Endothelial cell of umbilical vein (primary cell): ENCODE measurements around the gene LMCD1. TPM values are rescaled to one million over a fixed set of nuclear protein-coding genes. Genes with fewer than 3 reads are reported as not detected.

ENCODE experiments used
- BruUV-seq: library from RNA; stranded (reverse); fragments of 400-500 nt; replicated peaks from 2 replicates; lab custom pipeline; 2021; lab: Mats Ljungman, UMichigan
- CTCF ChIA-PET: fragments of 300-600, 350-600 bp; sonication (Branson Sonifier 250); formaldehyde crosslinking; loops from one replicate; lab custom pipeline; 2021; ENCODE audit warnings: antibody characterized with exemption, inconsistent platforms; lab: Charles Lee
- POLR2A ChIA-PET: fragments of 300-600, 350-600 bp; sonication (Branson Sonifier 250); formaldehyde crosslinking; loops from one replicate; lab custom pipeline; 2021; ENCODE audit warnings: antibody characterized with exemption, inconsistent platforms; lab: Charles Lee
- DNase-seq: peaks from one replicate; pipeline ENCODE4 v3.0.0-alpha.2; 2011; ENCODE audit warnings: low read depth, low spot score
- FAIRE-seq: peaks from 2 replicates; lab custom pipeline; 2011; peaks lifted over from hg19 to GRCh38; lab: Jason Lieb, UNC
- H2AFZ ChIP-seq: 2 replicates; pipeline ENCODE4 v1.6.0; 2012; ENCODE audit warnings: low read depth, low read length, control low read depth, inconsistent platforms
- H3K27ac ChIP-seq: 2 replicates; pipeline ENCODE4 v1.5.1; 2011; ENCODE audit warnings: low read depth, mild to moderate bottlenecking, control low read depth, low read length, moderate library complexity; ENCODE audit not compliant: insufficient read depth
- H3K27me3 ChIP-seq, 2 experiments: 2 replicates each; pipeline versions ENCODE4 v1.6.0 to v1.6.1; 2011; ENCODE audit warnings: low read length in 2 of 2, mixed read lengths in 1 of 2; ENCODE audit not compliant: control insufficient read depth in 2 of 2, insufficient read depth in 2 of 2
- H3K36me3 ChIP-seq, 2 experiments: 2 replicates in 1 of 2; 3 replicates in 1 of 2; pipeline ENCODE4 v1.5.1; 2011; ENCODE audit warnings: low read length in 2 of 2, mild to moderate bottlenecking in 1 of 2, moderate library complexity in 1 of 2; ENCODE audit not compliant: control insufficient read depth in 2 of 2, insufficient read depth in 2 of 2; ENCODE audit errors: extremely low read depth in 1 of 2
- H3K4me1 ChIP-seq: 3 replicates; pipeline ENCODE4 v1.5.1; 2011; ENCODE audit warnings: mild to moderate bottlenecking, low read length; ENCODE audit not compliant: control insufficient read depth, insufficient read depth; ENCODE audit errors: extremely low read depth
- H3K4me2 ChIP-seq: 2 replicates; pipeline ENCODE4 v1.6.1; 2011; ENCODE audit warnings: low read length, control low read depth, mixed read lengths; ENCODE audit not compliant: insufficient read depth
- H3K4me3 ChIP-seq, 3 experiments: fragments of 200-600 bp in 1 of 3; sonication (generic), shearing (Covaris generic) in 1 of 3; replicated peaks in 1 of 3; 2 replicates each; pipeline ENCODE4 v1.5.1; 2011 to 2016; ENCODE audit warnings: control low read depth in 3 of 3, low read length in 3 of 3, mild to moderate bottlenecking in 2 of 3, inconsistent platforms in 1 of 3, low read depth in 1 of 3, moderate library complexity in 1 of 3; ENCODE audit not compliant: insufficient read depth in 1 of 3
- H3K79me2 ChIP-seq: 2 replicates; pipeline ENCODE4 v1.6.0; 2012; ENCODE audit warnings: low read length, inconsistent platforms; ENCODE audit not compliant: control insufficient read depth, insufficient read depth
- H3K9ac ChIP-seq: replicated peaks from 2 replicates; pipeline ENCODE3; 2011; ENCODE audit warnings: low read length, control low read depth; ENCODE audit not compliant: insufficient read depth; ENCODE audit errors: extremely low read depth
- H3K9me1 ChIP-seq: replicated peaks from 3 replicates; pipeline ENCODE4 v1.6.0; 2011; ENCODE audit warnings: mild to moderate bottlenecking, low read length; ENCODE audit not compliant: control insufficient read depth, insufficient read depth; ENCODE audit errors: extremely low read depth
- H3K9me3 ChIP-seq: replicated peaks from 2 replicates; pipeline ENCODE4 v1.5.1; 2012; ENCODE audit warnings: low read length, inconsistent platforms; ENCODE audit not compliant: control insufficient read depth, insufficient read depth
- H4K20me1 ChIP-seq: replicated peaks from 2 replicates; pipeline ENCODE3; 2011; ENCODE audit warnings: mild to moderate bottlenecking, low read length; ENCODE audit not compliant: control insufficient read depth, insufficient read depth; ENCODE audit errors: extremely low read depth
- EZH2 ChIP-seq: IDR thresholded peaks from 2 replicates; pipeline ENCODE4 v1.6.1; 2012; ENCODE audit warnings: borderline replicate concordance, low read depth, mild to moderate bottlenecking, moderate library complexity, low read length, inconsistent platforms; ENCODE audit not compliant: severe bottlenecking
- FOS ChIP-seq: IDR thresholded peaks from 2 replicates; pipeline ENCODE4 v1.6.1; 2011; ENCODE audit warnings: mild to moderate bottlenecking, low read length, moderate library complexity, borderline replicate concordance; ENCODE audit not compliant: insufficient read depth
- GATA2 ChIP-seq: IDR thresholded peaks from 2 replicates; pipeline ENCODE4 v1.7.0; 2011; ENCODE audit warnings: low read depth, mild to moderate bottlenecking, moderate library complexity, mixed read lengths, low read length; ENCODE audit not compliant: insufficient read length, insufficient read depth
- JUN ChIP-seq: IDR thresholded peaks from 2 replicates; pipeline ENCODE4 v1.6.1; 2011; ENCODE audit warnings: borderline replicate concordance, low read depth; ENCODE audit not compliant: insufficient read length, insufficient read depth
- MAX ChIP-seq: IDR thresholded peaks from 2 replicates; pipeline ENCODE4 v1.6.1; 2011; ENCODE audit not compliant: insufficient read depth, insufficient read length
- MYC ChIP-seq: IDR thresholded peaks from one replicate; pipeline ENCODE4 v1.6.1; 2011; ENCODE audit warnings: mild to moderate bottlenecking, low read depth, low read length
- POLR2AphosphoS5 ChIP-seq: IDR thresholded peaks from 2 replicates; pipeline ENCODE4 v1.6.1; 2012; ENCODE audit warnings: low read depth, mild to moderate bottlenecking, control low read depth, low read length, moderate library complexity; ENCODE audit not compliant: insufficient read depth
- dilution Hi-C: fragments of 300-500 bp; cut with MboI; formaldehyde crosslinking; loops from one replicate; pipeline ENCODE4 v1.15.0; 2019; ENCODE audit warnings: low sequenced_read_pairs; ENCODE audit not compliant: extremely low pct_ligation_motif_present
- intact Hi-C: fragments of 100-400 bp; cut with micrococcal nuclease; formaldehyde crosslinking; loops from one replicate; pipeline ENCODE4 v1.10.0; 2022
- polyA plus RNA-seq, 4 experiments: library from polyadenylated mRNA; depleted of rRNA in 3 of 4; stranded (reverse) in 3 of 4; unstranded in 1 of 4; fragments of >200 nt; gene quantifications; 2 replicates each; pipeline versions ENCODE4 v1.2.1 to v1.2.3, GENCODE V29; 2011 to 2012; ENCODE audit warnings: missing spikeins in 1 of 4
- total RNA-seq: library from RNA; stranded (reverse); gene quantifications from 2 replicates; pipeline ENCODE4 v1.2.3, GENCODE V29; 2021

LMCD1 gene
- total and polyA plus RNA-seq, 2 donors (not counting 3 experiments of a cell fraction or from before 2014, with no cell fraction given): 7.6 to 14.5 TPM

- H4K20me1 ChIP-seq: no peaks in the 10 kb centered on the region
- no peak overlapping the region for H3K9ac ChIP-seq
- no peaks in the 10 kb centered on the region for H3K4me1 ChIP-seq
- no peaks in the 10 kb centered on the region for H3K27me3 ChIP-seq
- dilution Hi-C loops (no loop called here), intact Hi-C loops (no loop called here)
- no TSS peak for BruUV-seq
- TF ChIP-seq JUN: no peak
- TF ChIP-seq MAX: no peak
- TF ChIP-seq EZH2: no peak
- no peak for TF ChIP-seq POLR2AphosphoS5
- TF ChIP-seq FOS: no peak
- no peak for TF ChIP-seq GATA2
- TF ChIP-seq MYC: no peak
- CTCF ChIA-PET: interaction anchor here (1.1 kb wide), 2 partner anchors 154 to 179 kb away, joined by 3 read pairs; no protein-coding TSS in a partner anchor
- no peaks in the 10 kb centered on the region for H3K9me1 ChIP-seq
- no peak overlapping the region for H3K4me3 ChIP-seq
- DNase-seq (no peak), FAIRE-seq (no peak)
- H3K9me3 ChIP-seq: no peaks in the 10 kb centered on the region
- no peaks in the 10 kb centered on the region for H3K36me3 ChIP-seq
- H3K27ac ChIP-seq: no peak overlapping the region
- POLR2A ChIA-PET: no interaction called here
- H2AFZ ChIP-seq: no peak overlapping the region
- H3K4me2 ChIP-seq: no peak overlapping the region
- H3K79me2 ChIP-seq: no peaks in the 10 kb centered on the region
These were observed 94.1 kb downstream of the LMCD1 start for GRCh38 chr3:8595695-8596115.
